SK-N-SH (cell line): ENCODE results near the gene MICALL1. TPM values are rescaled to one million over a fixed set of nuclear protein-coding genes. Genes with fewer than 3 reads are reported as not detected.
A peak's percentile ranks its signal among the peaks of the same experiment; 100 is the strongest.

ENCODE experiments used
- CTCF ChIA-PET: fragments of 300-600, 350-600 bp; formaldehyde crosslinking; extraction: SDS; loops from one replicate; lab custom pipeline; 2021; lab: Yijun Ruan, JAX
- POLR2A ChIA-PET: fragments of 350-600 bp; sonication (Branson Sonifier 250); formaldehyde crosslinking; extraction: SDS; loops from one replicate; lab custom pipeline; 2020; ENCODE audit warnings: antibody characterized with exemption, inconsistent platforms; lab: Yijun Ruan, JAX
- DNase-seq: peaks from one replicate; pipeline ENCODE4 v3.0.0; 2012
- H2AFZ ChIP-seq: fragments of 200-600 bp; sonication (generic); 2 replicates; pipeline ENCODE4 v1.8.1; 2016; ENCODE audit warnings: antibody characterized with exemption, mild to moderate bottlenecking, low read depth
- H3F3A ChIP-seq: fragments of 200-600 bp; sonication (generic); replicated peaks from 2 replicates; pipeline ENCODE3; 2016; ENCODE audit warnings: antibody characterized with exemption, mild to moderate bottlenecking; ENCODE audit not compliant: insufficient read depth
- H3K27ac ChIP-seq, 2 experiments: fragments of 200-500 bp in 1 of 2; fragments of 200-600 bp in 1 of 2; sonication (Bioruptor generic) in 1 of 2; sonication (generic), shearing (Covaris generic) in 1 of 2; 2 replicates each; pipeline versions ENCODE4 v1.5.1 to v1.6.1; 2014 to 2016; ENCODE audit warnings: low read depth in 2 of 2, inconsistent platforms in 1 of 2, low read length in 1 of 2, mild to moderate bottlenecking in 1 of 2, mixed read lengths in 1 of 2
- H3K27me3 ChIP-seq: fragments of 200-600 bp; sonication (generic), shearing (Covaris generic); 2 replicates; pipeline ENCODE4 v1.6.1; 2016; ENCODE audit warnings: mixed run types; ENCODE audit not compliant: insufficient read depth
- H3K36me3 ChIP-seq, 2 experiments: fragments of 200-500 bp in 1 of 2; fragments of 200-600 bp in 1 of 2; sonication (Bioruptor generic) in 1 of 2; sonication (generic) in 1 of 2; replicated peaks in 1 of 2; 2 replicates each; pipeline versions ENCODE3 to v1.5.1; 2014 to 2016; ENCODE audit warnings: low read length in 1 of 2, mild to moderate bottlenecking in 1 of 2; ENCODE audit not compliant: insufficient read depth in 2 of 2, control insufficient read depth in 1 of 2
- H3K4me1 ChIP-seq, 2 experiments: fragments of 200-500 bp in 1 of 2; fragments of 200-600 bp in 1 of 2; sonication (Bioruptor generic) in 1 of 2; sonication (generic), shearing (Covaris generic) in 1 of 2; 2 replicates each; pipeline versions ENCODE4 v1.5.1 to v1.6.1; 2014 to 2016; ENCODE audit warnings: low read depth in 1 of 2, low read length in 1 of 2, mixed run types in 1 of 2; ENCODE audit not compliant: insufficient read depth in 2 of 2, control insufficient read depth in 1 of 2
- H3K4me2 ChIP-seq: fragments of 200-600 bp; sonication (generic), shearing (Covaris generic); 2 replicates; pipeline ENCODE4 v1.6.1; 2017; ENCODE audit warnings: mixed run types
- H3K4me3 ChIP-seq, 2 experiments: fragments of 200-500 bp in 1 of 2; fragments of 200-600 bp in 1 of 2; sonication (Bioruptor generic) in 1 of 2; sonication (generic), shearing (Covaris generic) in 1 of 2; 2 replicates each; pipeline versions ENCODE4 v1.5.1 to v1.8.1; 2014 to 2016; ENCODE audit warnings: low read depth in 2 of 2, inconsistent platforms in 1 of 2, low read length in 1 of 2, mild to moderate bottlenecking in 1 of 2, mixed read lengths in 1 of 2, moderate library complexity in 1 of 2
- H3K79me2 ChIP-seq: fragments of 200-600 bp; sonication (generic); 2 replicates; pipeline ENCODE4 v1.8.1; 2017; ENCODE audit warnings: mild to moderate bottlenecking; ENCODE audit not compliant: insufficient read depth
- H3K9ac ChIP-seq: fragments of 200-600 bp; sonication (generic); 2 replicates; pipeline ENCODE4 v1.6.1; 2017; ENCODE audit warnings: mixed run types
- H3K9me2 ChIP-seq: fragments of 200-600 bp; sonication (generic); 2 replicates; pipeline ENCODE4 v1.6.1; 2017; ENCODE audit warnings: mixed run types
- H3K9me3 ChIP-seq: fragments of 200-600 bp; sonication (generic); 2 replicates; pipeline ENCODE4 v1.6.1; 2017; ENCODE audit warnings: mixed run types, mild to moderate bottlenecking, moderate library complexity
- H4K20me1 ChIP-seq: fragments of 200-600 bp; sonication (generic); 2 replicates; pipeline ENCODE4 v1.6.1; 2017; ENCODE audit warnings: mild to moderate bottlenecking, mixed run types; ENCODE audit not compliant: insufficient read depth
- CHD2 ChIP-seq: fragments of 150-350 bp; IDR thresholded peaks from 2 replicates; pipeline ENCODE4 v1.6.1; 2018; ENCODE audit warnings: low read length; ENCODE audit not compliant: partially characterized antibody
- ELF1 ChIP-seq: IDR thresholded peaks from 2 replicates; pipeline ENCODE4 v1.4.0; 2012
- FOXJ3 ChIP-seq: sonication (generic); formaldehyde crosslinking; IDR thresholded peaks from 2 replicates; pipeline ENCODE4 v1.5.1; 2020; ENCODE audit warnings: mild to moderate bottlenecking, missing genetic modification reagents
- GATA2 ChIP-seq: sonication (generic); formaldehyde crosslinking; IDR thresholded peaks from 2 replicates; pipeline ENCODE4 v1.5.0; 2020; ENCODE audit warnings: mild to moderate bottlenecking, missing genetic modification reagents
- JUND ChIP-seq: IDR thresholded peaks from 2 replicates; pipeline ENCODE4 v1.4.0; 2012
- MXI1 ChIP-seq: IDR thresholded peaks from 2 replicates; pipeline ENCODE4 v1.6.1; 2012; ENCODE audit warnings: mild to moderate bottlenecking, low read depth, low read length, improper control_type of control experiment
- NRF1 ChIP-seq: IDR thresholded peaks from 2 replicates; pipeline ENCODE4 v1.6.1; 2012; ENCODE audit warnings: low read depth, mild to moderate bottlenecking, low read length
- RCOR1 ChIP-seq: fragments of 150-350 bp; IDR thresholded peaks from 2 replicates; pipeline ENCODE4 v1.6.1; 2017; ENCODE audit warnings: antibody characterized with exemption, low read length
- TAF1 ChIP-seq: IDR thresholded peaks from 2 replicates; pipeline ENCODE4 v1.6.1; 2012; ENCODE audit warnings: low read depth, mild to moderate bottlenecking, low read length, moderate library complexity, borderline replicate concordance
- TEAD4 ChIP-seq: IDR thresholded peaks from 2 replicates; pipeline ENCODE4 v1.4.0; 2012; ENCODE audit warnings: mild to moderate bottlenecking, borderline replicate concordance; ENCODE audit not compliant: insufficient read depth
- WGBS: methylation state at CpG from one replicate; pipeline ENCODE4 v1.1.6; 2017; ENCODE audit warnings: low lambda C conversion rate; 5-methylcytosine and 5-hydroxymethylcytosine counted together
- polyA plus RNA-seq, 3 experiments: library from polyadenylated mRNA; depleted of rRNA; stranded (reverse); fragments of >200 nt; gene quantifications; 2 replicates each; pipeline ENCODE4 v1.2.3, GENCODE V29; 2012
- TF ChIP-seq, protein P1 (sequence below): IDR thresholded peaks from 2 replicates; pipeline ENCODE4 v1.4.0; 2012; ENCODE audit warnings: low read depth, borderline replicate concordance
- TF ChIP-seq, protein P2 (sequence below): fragments of 200-600 bp; sonication (generic); IDR thresholded peaks from 2 replicates; pipeline ENCODE4 v1.6.1; 2017; ENCODE audit warnings: antibody characterized with exemption, mild to moderate bottlenecking, moderate library complexity
- TF ChIP-seq, protein P3 (sequence below): IDR thresholded peaks from 2 replicates; pipeline ENCODE4 v1.4.0; 2012; ENCODE audit warnings: low read depth, borderline replicate concordance
- TF ChIP-seq, protein P4 (sequence below): fragments of 150-350 bp; IDR thresholded peaks from 2 replicates; pipeline ENCODE4 v1.6.1; 2017; ENCODE audit warnings: antibody characterized with exemption, low read length, low read depth, borderline replicate concordance
- TF ChIP-seq, protein P5 (sequence below): IDR thresholded peaks from 2 replicates; pipeline ENCODE4 v1.4.0; 2012; ENCODE audit warnings: low read depth

The MICALL1 gene
- polyA plus RNA-seq, 1 of the 3 experiments (the other 2 are of a cell fraction), result 12.9 TPM

DNA sequence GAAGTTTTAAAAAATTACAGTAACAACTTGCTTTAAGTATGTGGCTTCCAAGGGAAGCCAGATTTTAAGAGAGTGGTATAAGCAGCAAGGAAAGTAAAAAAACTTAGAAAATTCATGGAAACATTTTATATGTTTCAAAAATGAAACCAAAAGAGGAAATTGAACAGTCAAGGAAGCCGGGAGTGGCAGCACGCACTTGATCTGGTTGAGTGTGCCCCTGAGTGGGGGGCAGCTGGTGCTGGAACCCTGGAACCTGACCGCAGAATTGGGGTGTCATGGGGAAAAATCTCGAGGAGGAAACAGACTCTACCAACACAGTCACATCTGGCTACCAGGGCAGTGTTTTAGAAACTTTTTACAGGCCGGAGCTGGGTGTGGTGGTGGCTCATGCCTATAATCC, 14.0 kb downstream of the MICALL1 start (continued):
- TF ChIP-seq, protein P1, sequence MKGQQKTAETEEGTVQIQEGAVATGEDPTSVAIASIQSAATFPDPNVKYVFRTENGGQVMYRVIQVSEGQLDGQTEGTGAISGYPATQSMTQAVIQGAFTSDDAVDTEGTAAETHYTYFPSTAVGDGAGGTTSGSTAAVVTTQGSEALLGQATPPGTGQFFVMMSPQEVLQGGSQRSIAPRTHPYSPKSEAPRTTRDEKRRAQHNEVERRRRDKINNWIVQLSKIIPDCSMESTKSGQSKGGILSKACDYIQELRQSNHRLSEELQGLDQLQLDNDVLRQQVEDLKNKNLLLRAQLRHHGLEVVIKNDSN, result no peak

DNA sequence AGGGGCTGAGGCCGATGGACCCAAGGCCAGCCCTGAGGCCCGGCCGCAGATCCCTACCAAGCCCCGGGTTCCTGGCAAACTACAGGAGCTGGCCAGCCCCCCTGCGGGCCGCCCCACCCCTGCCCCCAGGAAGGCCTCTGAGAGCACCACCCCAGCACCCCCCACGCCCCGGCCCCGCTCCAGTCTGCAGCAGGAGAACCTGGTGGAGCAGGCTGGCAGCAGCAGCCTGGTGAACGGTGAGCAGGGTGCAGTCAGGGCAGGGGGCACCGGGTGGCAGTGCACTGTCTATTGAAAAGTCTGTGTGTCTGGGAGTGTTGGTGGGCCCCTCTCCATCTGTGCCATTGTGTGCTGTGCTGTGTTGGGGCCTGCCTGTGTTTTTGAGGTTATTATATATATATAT, 16.1 kb downstream of the MICALL1 start:
- WGBS, result 58% methylated on average over 2 of the region's 11 CpGs
- ChIA-PET CTCF (interaction anchor here (0.7 kb wide), 1 partner anchor 15 kb away, joined by 3 read pairs; no protein-coding TSS in a partner anchor), POLR2A (no interaction called here)

More for the DNA sequence above, 16.1 kb downstream of the MICALL1 start:
- H3K9ac ChIP-seq, result no peak overlapping the region
- H3K4me3 ChIP-seq, result no peak overlapping the region
- no peaks in the 10 kb centered on the region for H3K79me2 ChIP-seq
- H3K9me2 ChIP-seq, result no peaks in the 10 kb centered on the region
- peaks cover 5% of the 10 kb centered on the region for H3F3A ChIP-seq
- no peak overlapping the region for H3K27ac ChIP-seq
- TF ChIP-seq, protein P2, sequence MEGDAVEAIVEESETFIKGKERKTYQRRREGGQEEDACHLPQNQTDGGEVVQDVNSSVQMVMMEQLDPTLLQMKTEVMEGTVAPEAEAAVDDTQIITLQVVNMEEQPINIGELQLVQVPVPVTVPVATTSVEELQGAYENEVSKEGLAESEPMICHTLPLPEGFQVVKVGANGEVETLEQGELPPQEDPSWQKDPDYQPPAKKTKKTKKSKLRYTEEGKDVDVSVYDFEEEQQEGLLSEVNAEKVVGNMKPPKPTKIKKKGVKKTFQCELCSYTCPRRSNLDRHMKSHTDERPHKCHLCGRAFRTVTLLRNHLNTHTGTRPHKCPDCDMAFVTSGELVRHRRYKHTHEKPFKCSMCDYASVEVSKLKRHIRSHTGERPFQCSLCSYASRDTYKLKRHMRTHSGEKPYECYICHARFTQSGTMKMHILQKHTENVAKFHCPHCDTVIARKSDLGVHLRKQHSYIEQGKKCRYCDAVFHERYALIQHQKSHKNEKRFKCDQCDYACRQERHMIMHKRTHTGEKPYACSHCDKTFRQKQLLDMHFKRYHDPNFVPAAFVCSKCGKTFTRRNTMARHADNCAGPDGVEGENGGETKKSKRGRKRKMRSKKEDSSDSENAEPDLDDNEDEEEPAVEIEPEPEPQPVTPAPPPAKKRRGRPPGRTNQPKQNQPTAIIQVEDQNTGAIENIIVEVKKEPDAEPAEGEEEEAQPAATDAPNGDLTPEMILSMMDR, result no peak
- no peak for TF ChIP-seq FOXJ3
- no peak for TF ChIP-seq GATA2 (CRISPR knock-in tag)
- no peak for TF ChIP-seq MXI1
- TF ChIP-seq TAF1, result no peak
- TF ChIP-seq, protein P3, sequence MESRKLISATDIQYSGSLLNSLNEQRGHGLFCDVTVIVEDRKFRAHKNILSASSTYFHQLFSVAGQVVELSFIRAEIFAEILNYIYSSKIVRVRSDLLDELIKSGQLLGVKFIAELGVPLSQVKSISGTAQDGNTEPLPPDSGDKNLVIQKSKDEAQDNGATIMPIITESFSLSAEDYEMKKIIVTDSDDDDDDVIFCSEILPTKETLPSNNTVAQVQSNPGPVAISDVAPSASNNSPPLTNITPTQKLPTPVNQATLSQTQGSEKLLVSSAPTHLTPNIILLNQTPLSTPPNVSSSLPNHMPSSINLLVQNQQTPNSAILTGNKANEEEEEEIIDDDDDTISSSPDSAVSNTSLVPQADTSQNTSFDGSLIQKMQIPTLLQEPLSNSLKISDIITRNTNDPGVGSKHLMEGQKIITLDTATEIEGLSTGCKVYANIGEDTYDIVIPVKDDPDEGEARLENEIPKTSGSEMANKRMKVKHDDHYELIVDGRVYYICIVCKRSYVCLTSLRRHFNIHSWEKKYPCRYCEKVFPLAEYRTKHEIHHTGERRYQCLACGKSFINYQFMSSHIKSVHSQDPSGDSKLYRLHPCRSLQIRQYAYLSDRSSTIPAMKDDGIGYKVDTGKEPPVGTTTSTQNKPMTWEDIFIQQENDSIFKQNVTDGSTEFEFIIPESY, result no peak
- TF ChIP-seq, protein P4, sequence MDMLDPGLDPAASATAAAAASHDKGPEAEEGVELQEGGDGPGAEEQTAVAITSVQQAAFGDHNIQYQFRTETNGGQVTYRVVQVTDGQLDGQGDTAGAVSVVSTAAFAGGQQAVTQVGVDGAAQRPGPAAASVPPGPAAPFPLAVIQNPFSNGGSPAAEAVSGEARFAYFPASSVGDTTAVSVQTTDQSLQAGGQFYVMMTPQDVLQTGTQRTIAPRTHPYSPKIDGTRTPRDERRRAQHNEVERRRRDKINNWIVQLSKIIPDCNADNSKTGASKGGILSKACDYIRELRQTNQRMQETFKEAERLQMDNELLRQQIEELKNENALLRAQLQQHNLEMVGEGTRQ, result no peak
- TF ChIP-seq TEAD4, result no peak
- no peak for TF ChIP-seq NRF1
- no peak for TF ChIP-seq ELF1
- TF ChIP-seq, protein P5, sequence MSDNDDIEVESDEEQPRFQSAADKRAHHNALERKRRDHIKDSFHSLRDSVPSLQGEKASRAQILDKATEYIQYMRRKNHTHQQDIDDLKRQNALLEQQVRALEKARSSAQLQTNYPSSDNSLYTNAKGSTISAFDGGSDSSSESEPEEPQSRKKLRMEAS, result no peak
- no peak for TF ChIP-seq CHD2
- TF ChIP-seq JUND, result no peak
- TF ChIP-seq RCOR1, result no peak
- no peaks in the 10 kb centered on the region for H3K27me3 ChIP-seq
- H3K9me3 ChIP-seq, result no peaks in the 10 kb centered on the region
- peak; percentile 67 for DNase-seq
- H2AFZ ChIP-seq, result no peak overlapping the region
- H3K4me2 ChIP-seq, result no peak overlapping the region
- H3K36me3 ChIP-seq, result peaks cover 27 to 47% of the 10 kb centered on the region in 2 experiments
- H4K20me1 ChIP-seq, result no peaks in the 10 kb centered on the region
- H3K4me1 ChIP-seq, result no peaks in the 10 kb centered on the region
